ENCODE measurements around the gene GMDS. TPM values are rescaled to one million over a fixed set of nuclear protein-coding genes. Genes with fewer than 3 reads are reported as not detected.

The GMDS gene
- total RNA-seq, 1 experiment from 2014 or later: 9.7 TPM

GRCh38 chr6:2042956-2043648 lies 202.3 kb downstream of the GMDS start:
- DNase-seq: no peak
- no peaks in the 10 kb centered on the region for H3K27me3 ChIP-seq (ENCODE audit: low read length)
- H3K9ac ChIP-seq (ENCODE audit: low read length): no peak overlapping the region
- no peak overlapping the region for H3K4me2 ChIP-seq (ENCODE audit: low read depth, low read length, poor library complexity, severe bottlenecking)
- no peak overlapping the region for H3K27ac ChIP-seq (ENCODE audit: low read length)
- H3K79me2 ChIP-seq (ENCODE audit: low read length): no peaks in the 10 kb centered on the region
- H2AFZ ChIP-seq (ENCODE audit: low read length): no peak overlapping the region
- no peaks in the 10 kb centered on the region for H3K4me1 ChIP-seq (ENCODE audit: low read length)
- no peak overlapping the region for H3K4me3 ChIP-seq (ENCODE audit: low read length)
- H4K20me1 ChIP-seq (ENCODE audit: insufficient read depth, low read depth, low read length): peaks cover 4% of the 10 kb centered on the region; the same call in 1 of the 2 replicates
- no peaks in the 10 kb centered on the region for H3K36me3 ChIP-seq (ENCODE audit: insufficient read depth, low read length)
- H3K9me2 ChIP-seq (replicated peaks; ENCODE audit: insufficient read depth, low read length): no peaks in the 10 kb centered on the region
- no peaks in the 10 kb centered on the region for H3K9me3 ChIP-seq (ENCODE audit: low read length)

GRCh38 chr6:2038092-2038491 lies 207.3 kb downstream of the GMDS start:
- Histone ChIP-seq H3K9me2 (replicated peaks; ENCODE audit: insufficient read depth, low read length) (no peaks in the 10 kb centered on the region), H3K36me3 (ENCODE audit: insufficient read depth, low read length) (no peaks in the 10 kb centered on the region), H3K79me2 (ENCODE audit: low read length) (no peaks in the 10 kb centered on the region), H3K4me2 (ENCODE audit: low read depth, low read length, poor library complexity, severe bottlenecking) (no peak overlapping the region), H3K27me3 (ENCODE audit: low read length) (no peaks in the 10 kb centered on the region), H3K9me3 (ENCODE audit: low read length) (no peaks in the 10 kb centered on the region), H2AFZ (ENCODE audit: low read length) (no peak overlapping the region), H4K20me1 (ENCODE audit: insufficient read depth, low read depth, low read length) (0 out of 2 replicates have a peak, but pooled peaks cover 5% of the 10 kb centered on the region), H3K4me3 (ENCODE audit: low read length) (no peak overlapping the region), H3K9ac (ENCODE audit: low read length) (no peak overlapping the region), H3K27ac (ENCODE audit: low read length) (no peak overlapping the region), H3K4me1 (ENCODE audit: low read length) (no peaks in the 10 kb centered on the region)
- DNase-seq: no peak

GRCh38 chr6:2037237-2037926 lies 208.0 kb downstream of the GMDS start:
- no peak overlapping the region for H2AFZ ChIP-seq (ENCODE audit: low read length)
- no peaks in the 10 kb centered on the region for H3K36me3 ChIP-seq (ENCODE audit: insufficient read depth, low read length)
- H3K9me3 ChIP-seq (ENCODE audit: low read length): no peaks in the 10 kb centered on the region
- H3K9ac ChIP-seq (ENCODE audit: low read length): no peak overlapping the region
- no peaks in the 10 kb centered on the region for H3K4me1 ChIP-seq (ENCODE audit: low read length)
- no peak overlapping the region for H3K4me3 ChIP-seq (ENCODE audit: low read length)
- H3K27me3 ChIP-seq (ENCODE audit: low read length): no peaks in the 10 kb centered on the region
- H3K79me2 ChIP-seq (ENCODE audit: low read length): no peaks in the 10 kb centered on the region
- peaks cover 5% of the 10 kb centered on the region; the same call in 1 of the 2 replicates for H4K20me1 ChIP-seq (ENCODE audit: insufficient read depth, low read depth, low read length)
- H3K27ac ChIP-seq (ENCODE audit: low read length): no peak overlapping the region
- no peak for DNase-seq
- H3K4me2 ChIP-seq (ENCODE audit: low read depth, low read length, poor library complexity, severe bottlenecking): no peak overlapping the region
- no peaks in the 10 kb centered on the region for H3K9me2 ChIP-seq (replicated peaks; ENCODE audit: insufficient read depth, low read length)

GRCh38 chr6:2036710-2037023 lies 208.7 kb downstream of the GMDS start:
- no peak overlapping the region for H3K4me2 ChIP-seq (ENCODE audit: low read depth, low read length, poor library complexity, severe bottlenecking)
- no peaks in the 10 kb centered on the region for H3K9me2 ChIP-seq (replicated peaks; ENCODE audit: insufficient read depth, low read length)
- peaks cover 5% of the 10 kb centered on the region; the same call in 1 of the 2 replicates for H4K20me1 ChIP-seq (ENCODE audit: insufficient read depth, low read depth, low read length)

GRCh38 chr6:2035826-2036709 lies 209.3 kb downstream of the GMDS start:
- DNase-seq: no peak
- Histone ChIP-seq H3K79me2 (ENCODE audit: low read length) (no peaks in the 10 kb centered on the region), H3K4me1 (ENCODE audit: low read length) (no peaks in the 10 kb centered on the region), H3K9me3 (ENCODE audit: low read length) (no peaks in the 10 kb centered on the region), H3K27ac (ENCODE audit: low read length) (no peak overlapping the region), H4K20me1 (ENCODE audit: insufficient read depth, low read depth, low read length) (peaks cover 5% of the 10 kb centered on the region; the same call in 1 of the 2 replicates), H3K36me3 (ENCODE audit: insufficient read depth, low read length) (no peaks in the 10 kb centered on the region), H3K9ac (ENCODE audit: low read length) (no peak overlapping the region), H3K9me2 (replicated peaks; ENCODE audit: insufficient read depth, low read length) (no peaks in the 10 kb centered on the region), H3K4me2 (ENCODE audit: low read depth, low read length, poor library complexity, severe bottlenecking) (no peak overlapping the region), H2AFZ (ENCODE audit: low read length) (no peak overlapping the region), H3K4me3 (ENCODE audit: low read length) (no peak overlapping the region), H3K27me3 (ENCODE audit: low read length) (no peaks in the 10 kb centered on the region)

More at GRCh38 chr6:2036710-2037023, 208.7 kb downstream of the GMDS start:
- H3K27ac ChIP-seq (ENCODE audit: low read length): no peak overlapping the region
- H3K79me2 ChIP-seq (ENCODE audit: low read length): no peaks in the 10 kb centered on the region
- H2AFZ ChIP-seq (ENCODE audit: low read length): no peak overlapping the region
- H3K9ac ChIP-seq (ENCODE audit: low read length): no peak overlapping the region
- no peaks in the 10 kb centered on the region for H3K9me3 ChIP-seq (ENCODE audit: low read length)
- H3K4me3 ChIP-seq (ENCODE audit: low read length): no peak overlapping the region
- no peaks in the 10 kb centered on the region for H3K27me3 ChIP-seq (ENCODE audit: low read length)
- no peaks in the 10 kb centered on the region for H3K4me1 ChIP-seq (ENCODE audit: low read length)
- DNase-seq: no peak
- no peaks in the 10 kb centered on the region for H3K36me3 ChIP-seq (ENCODE audit: insufficient read depth, low read length)

GRCh38 chr6:2035046-2035445 lies 210.4 kb downstream of the GMDS start:
- Histone ChIP-seq H4K20me1 (ENCODE audit: insufficient read depth, low read depth, low read length) (peaks cover 6% of the 10 kb centered on the region; the same call in 1 of the 2 replicates), H3K9me2 (replicated peaks; ENCODE audit: insufficient read depth, low read length) (no peaks in the 10 kb centered on the region), H3K9ac (ENCODE audit: low read length) (no peak overlapping the region), H3K9me3 (ENCODE audit: low read length) (no peaks in the 10 kb centered on the region), H3K27me3 (ENCODE audit: low read length) (no peaks in the 10 kb centered on the region), H3K4me3 (ENCODE audit: low read length) (no peak overlapping the region), H3K36me3 (ENCODE audit: insufficient read depth, low read length) (no peaks in the 10 kb centered on the region), H3K4me2 (ENCODE audit: low read depth, low read length, poor library complexity, severe bottlenecking) (no peak overlapping the region), H3K4me1 (ENCODE audit: low read length) (no peaks in the 10 kb centered on the region), H2AFZ (ENCODE audit: low read length) (no peak overlapping the region), H3K79me2 (ENCODE audit: low read length) (no peaks in the 10 kb centered on the region), H3K27ac (ENCODE audit: low read length) (no peak overlapping the region)
- DNase-seq: no peak

GRCh38 chr6:2034256-2034655 lies 211.1 kb downstream of the GMDS start:
- Histone ChIP-seq H3K36me3 (ENCODE audit: insufficient read depth, low read length) (no peaks in the 10 kb centered on the region), H3K27ac (ENCODE audit: low read length) (no peak overlapping the region), H3K4me1 (ENCODE audit: low read length) (no peaks in the 10 kb centered on the region), H3K4me3 (ENCODE audit: low read length) (no peak overlapping the region), H3K9ac (ENCODE audit: low read length) (no peak overlapping the region), H3K9me3 (ENCODE audit: low read length) (no peaks in the 10 kb centered on the region), H3K79me2 (ENCODE audit: low read length) (no peaks in the 10 kb centered on the region), H2AFZ (ENCODE audit: low read length) (no peak overlapping the region), H3K27me3 (ENCODE audit: low read length) (no peaks in the 10 kb centered on the region), H3K9me2 (replicated peaks; ENCODE audit: insufficient read depth, low read length) (no peaks in the 10 kb centered on the region), H3K4me2 (ENCODE audit: low read depth, low read length, poor library complexity, severe bottlenecking) (no peak overlapping the region), H4K20me1 (ENCODE audit: insufficient read depth, low read depth, low read length) (peaks cover 12% of the 10 kb centered on the region; the same call in 1 of the 2 replicates)
- no peak for DNase-seq

GRCh38 chr6:2033544-2033943 lies 211.9 kb downstream of the GMDS start:
- H2AFZ ChIP-seq (ENCODE audit: low read length): no peak overlapping the region

More at GRCh38 chr6:2033544-2033943, 211.9 kb downstream of the GMDS start:
- H3K27ac ChIP-seq (ENCODE audit: low read length): no peak overlapping the region
- no peak overlapping the region for H3K4me3 ChIP-seq (ENCODE audit: low read length)
- H3K4me2 ChIP-seq (ENCODE audit: low read depth, low read length, poor library complexity, severe bottlenecking): no peak overlapping the region
- H3K79me2 ChIP-seq (ENCODE audit: low read length): no peaks in the 10 kb centered on the region
- no peak for DNase-seq
- H4K20me1 ChIP-seq (ENCODE audit: insufficient read depth, low read depth, low read length): peaks cover 13% of the 10 kb centered on the region; the same call in 1 of the 2 replicates
- no peaks in the 10 kb centered on the region for H3K9me2 ChIP-seq (replicated peaks; ENCODE audit: insufficient read depth, low read length)
- H3K9me3 ChIP-seq (ENCODE audit: low read length): no peaks in the 10 kb centered on the region
- H3K36me3 ChIP-seq (ENCODE audit: insufficient read depth, low read length): no peaks in the 10 kb centered on the region
- H3K4me1 ChIP-seq (ENCODE audit: low read length): peaks cover 3% of the 10 kb centered on the region
- no peak overlapping the region for H3K9ac ChIP-seq (ENCODE audit: low read length)
- H3K27me3 ChIP-seq (ENCODE audit: low read length): no peaks in the 10 kb centered on the region
